BLaER1 treated with 17β-estradiol and CSF1 and Interleukin-3, amounts not matched to agents 10 nM and 100 nM (cell line): ENCODE results near the gene STXBP2.

ENCODE experiments used
- H3K27ac ChIP-seq, 11 experiments: shearing (Covaris generic); formaldehyde crosslinking; 2 replicates each; pipeline ENCODE4 v1.8.1; 2022
- H3K27me3 ChIP-seq, 11 experiments: shearing (Covaris generic); formaldehyde crosslinking; 2 replicates each; pipeline ENCODE4 v1.8.1; 2022
- H3K36me3 ChIP-seq, 11 experiments: shearing (Covaris generic); formaldehyde crosslinking; 2 replicates each; pipeline ENCODE4 v1.8.1; 2022
- H3K4me1 ChIP-seq, 10 experiments: shearing (Covaris generic); formaldehyde crosslinking; 2 replicates each; pipeline ENCODE4 v1.8.1; 2022
- H3K4me2 ChIP-seq, 11 experiments: shearing (Covaris generic); formaldehyde crosslinking; 2 replicates each; pipeline ENCODE4 v1.8.1; 2022
- H3K4me3 ChIP-seq, 10 experiments: shearing (Covaris generic); formaldehyde crosslinking; 2 replicates each; pipeline ENCODE4 v1.8.1; 2022
- H3K9ac ChIP-seq, 11 experiments: shearing (Covaris generic); formaldehyde crosslinking; 2 replicates each; pipeline ENCODE4 v1.8.1; 2022
- H3K9me3 ChIP-seq, 11 experiments: shearing (Covaris generic); formaldehyde crosslinking; replicated peaks in 1 of 11; 2 replicates each; pipeline ENCODE4 v1.8.1; 2022
- H4K20me1 ChIP-seq, 11 experiments: shearing (Covaris generic); formaldehyde crosslinking; 2 replicates each; pipeline ENCODE4 v1.8.1; 2022
- Cebpa-rat ChIP-seq, 11 experiments: shearing (Covaris generic); IDR thresholded peaks; 2 replicates each; pipeline ENCODE4 v1.8.1; 2022

The STXBP2 gene

GRCh38 chr19:7636317-7636690 lies 606 bp upstream of the STXBP2 start:
- Histone ChIP-seq H3K27me3 (no peaks in the 10 kb centered on the region), H3K4me1 (peaks cover 31 to 61% (median 46%) of the 10 kb centered on the region in 10 experiments), H4K20me1 (peaks cover 0 to 33% (median 11%) of the 10 kb centered on the region in 11 experiments; a peak in 11 of 22 replicates), H3K36me3 (peaks cover 11 to 46% (median 25%) of the 10 kb centered on the region in 11 experiments; a peak in 20 of 22 replicates), H3K9ac (peak overlapping the region; percentile 83 to 94 (median 90); a peak in 17 of 22 replicates), H3K4me2 (peak overlapping the region; percentile 81 to 96 (median 85)), H3K4me3 (peak overlapping the region; percentile 71 to 97 (median 80)), H3K27ac (peak overlapping the region in 10 of 11 experiments; percentile 78 to 91 (median 88); a peak in 19 of 22 replicates), H3K9me3 (no peaks in the 10 kb centered on the region)
- TF ChIP-seq Cebpa-rat (IDR thresholded peaks at IDR 0.05) = no peak

GRCh38 chr19:7637374-7638256 lies 705 bp downstream of the STXBP2 start:
- Histone ChIP-seq H3K27ac (peak overlapping the region; percentile 75 to 91 (median 88)), H3K9ac (peak overlapping the region; percentile 83 to 94 (median 90)), H3K4me2 (peak overlapping the region; percentile 81 to 98 (median 90)), H3K9me3 (no peaks in the 10 kb centered on the region), H4K20me1 (peaks cover 0 to 31% (median 6%) of the 10 kb centered on the region in 11 experiments; a peak in 12 of 22 replicates), H3K36me3 (peaks cover 0 to 46% (median 23%) of the 10 kb centered on the region in 11 experiments; a peak in 16 of 22 replicates), H3K27me3 (no peaks in the 10 kb centered on the region), H3K4me1 (peaks cover 31 to 54% (median 44%) of the 10 kb centered on the region in 10 experiments), H3K4me3 (peak overlapping the region; percentile 71 to 97 (median 80))
- no peak for TF ChIP-seq Cebpa-rat (IDR thresholded peaks at IDR 0.05)

GRCh38 chr19:7638802-7639465 lies 2.0 kb downstream of the STXBP2 start:
- peaks cover 0 to 7% (median 0%) of the 10 kb centered on the region in 11 experiments; a peak in 3 of 22 replicates for H3K9me3 ChIP-seq
- peaks cover 31 to 51% (median 43%) of the 10 kb centered on the region in 10 experiments for H3K4me1 ChIP-seq
- H3K36me3 ChIP-seq = peaks cover 0 to 52% (median 25%) of the 10 kb centered on the region in 11 experiments; a peak in 15 of 22 replicates
- H3K4me3 ChIP-seq = peak overlapping the region in 1 of 10 experiments; percentile 83; a peak in 1 of 20 replicates
- peak overlapping the region in 2 of 11 experiments; percentile 11 to 94; a peak in 1 of 22 replicates for H3K9ac ChIP-seq
- peak overlapping the region in 7 of 11 experiments; percentile 84 to 98 (median 93); a peak in 8 of 22 replicates for H3K4me2 ChIP-seq
- H3K27me3 ChIP-seq = no peaks in the 10 kb centered on the region
- no peak for TF ChIP-seq Cebpa-rat (IDR thresholded peaks at IDR 0.05)
- peaks cover 0 to 31% (median 6%) of the 10 kb centered on the region in 11 experiments; a peak in 12 of 22 replicates for H4K20me1 ChIP-seq
- H3K27ac ChIP-seq = no peak overlapping the region

GRCh38 chr19:7639863-7640348 lies 3.0 kb downstream of the STXBP2 start:
- H3K4me2 ChIP-seq = no peak overlapping the region
- TF ChIP-seq Cebpa-rat (IDR thresholded peaks at IDR 0.05) = no peak
- H3K4me3 ChIP-seq = no peak overlapping the region
- H3K36me3 ChIP-seq = peaks cover 9 to 62% (median 33%) of the 10 kb centered on the region in 11 experiments; a peak in 18 of 22 replicates
- H3K27me3 ChIP-seq = no peaks in the 10 kb centered on the region
- peaks cover 0 to 14% (median 0%) of the 10 kb centered on the region in 11 experiments; a peak in 3 of 22 replicates for H3K9me3 ChIP-seq
- no peak overlapping the region for H3K27ac ChIP-seq
- peaks cover 28 to 57% (median 43%) of the 10 kb centered on the region in 10 experiments for H3K4me1 ChIP-seq
- H4K20me1 ChIP-seq = peaks cover 0 to 31% (median 6%) of the 10 kb centered on the region in 11 experiments; a peak in 12 of 22 replicates
- H3K9ac ChIP-seq = no peak overlapping the region

GRCh38 chr19:7640803-7641202 lies 3.9 kb downstream of the STXBP2 start:
- no peak overlapping the region for H3K4me3 ChIP-seq
- peaks cover 0 to 31% (median 6%) of the 10 kb centered on the region in 11 experiments; a peak in 12 of 22 replicates for H4K20me1 ChIP-seq
- no peaks in the 10 kb centered on the region for H3K27me3 ChIP-seq
- H3K4me1 ChIP-seq = peaks cover 23 to 57% (median 42%) of the 10 kb centered on the region in 10 experiments
- no peak overlapping the region for H3K4me2 ChIP-seq
- no peak for TF ChIP-seq Cebpa-rat (IDR thresholded peaks at IDR 0.05)
- H3K27ac ChIP-seq = no peak overlapping the region
- H3K9me3 ChIP-seq = peaks cover 0 to 14% (median 0%) of the 10 kb centered on the region in 11 experiments; a peak in 3 of 22 replicates
- peaks cover 10 to 71% (median 40%) of the 10 kb centered on the region in 11 experiments; a peak in 18 of 22 replicates for H3K36me3 ChIP-seq
- no peak overlapping the region for H3K9ac ChIP-seq

- no peak overlapping the region for H3K9ac ChIP-seq
- no peak overlapping the region for H3K27ac ChIP-seq
- TF ChIP-seq Cebpa-rat (IDR thresholded peaks at IDR 0.05) = no peak
- no peak overlapping the region for H3K4me2 ChIP-seq
- H3K9me3 ChIP-seq = peaks cover 0 to 14% (median 0%) of the 10 kb centered on the region in 11 experiments; a peak in 3 of 22 replicates
- no peak overlapping the region for H3K4me3 ChIP-seq
- H4K20me1 ChIP-seq = peaks cover 0 to 39% (median 6%) of the 10 kb centered on the region in 11 experiments; a peak in 12 of 22 replicates
- no peaks in the 10 kb centered on the region for H3K27me3 ChIP-seq
- H3K36me3 ChIP-seq = peaks cover 10 to 79% (median 48%) of the 10 kb centered on the region in 11 experiments; a peak in 18 of 22 replicates
- H3K4me1 ChIP-seq = peaks cover 16 to 57% (median 40%) of the 10 kb centered on the region in 10 experiments
Observed at GRCh38 chr19:7641290-7642276, 4.7 kb downstream of the STXBP2 start.

GRCh38 chr19:7642295-7643030 lies 5.6 kb downstream of the STXBP2 start:
- Histone ChIP-seq H3K27me3 (no peaks in the 10 kb centered on the region), H3K4me2 (no peak overlapping the region), H3K9ac (no peak overlapping the region), H3K36me3 (peaks cover 16 to 87% (median 56%) of the 10 kb centered on the region in 11 experiments; a peak in 19 of 22 replicates), H3K27ac (no peak overlapping the region), H4K20me1 (peaks cover 0 to 39% (median 6%) of the 10 kb centered on the region in 11 experiments; a peak in 12 of 22 replicates), H3K4me1 (peaks cover 11 to 58% (median 37%) of the 10 kb centered on the region in 10 experiments; a peak in 19 of 20 replicates), H3K4me3 (no peak overlapping the region), H3K9me3 (peaks cover 0 to 14% (median 0%) of the 10 kb centered on the region in 11 experiments; a peak in 3 of 22 replicates)
- TF ChIP-seq Cebpa-rat (IDR thresholded peaks at IDR 0.05) = no peak
